HEK293 (cell line): ENCODE data around the gene PCA3.

Experiments
- CTCF ChIA-PET: fragments of 350-600 bp; formaldehyde crosslinking; extraction: SDS; loops from one replicate; lab custom pipeline; 2021; ENCODE audit warnings: antibody characterized with exemption; lab: Yijun Ruan, JAX
- POLR2A ChIA-PET: fragments of 300-600 bp; formaldehyde crosslinking; extraction: SDS; loops from one replicate; lab custom pipeline; 2020; ENCODE audit warnings: antibody characterized with exemption, inconsistent platforms; lab: Yijun Ruan, JAX
- H3K27ac ChIP-seq: fragments of 200-500 bp; sonication (Bioruptor generic); 2 replicates; pipeline ENCODE4 v1.5.1; 2014; ENCODE audit warnings: low read depth, low read length, control low read depth, inconsistent platforms; ENCODE audit errors: extremely low read depth
- H3K36me3 ChIP-seq, 2 experiments: fragments of 200-500 bp in 1 of 2; sonication (Bioruptor generic) in 1 of 2; 1 replicate in 1 of 2; 2 replicates in 1 of 2; pipeline ENCODE4 v1.5.1; 2014 to 2017; ENCODE audit warnings: inconsistent platforms in 2 of 2, low read length in 2 of 2; ENCODE audit not compliant: control insufficient read depth in 2 of 2, insufficient read depth in 1 of 2
- H3K4me1 ChIP-seq: fragments of 200-500 bp; sonication (Bioruptor generic); 2 replicates; pipeline ENCODE4 v1.5.1; 2014; ENCODE audit warnings: mild to moderate bottlenecking, low read length, inconsistent platforms; ENCODE audit not compliant: control insufficient read depth, insufficient read depth
- H3K4me3 ChIP-seq: 2 replicates; pipeline ENCODE4 v1.5.1; 2011; ENCODE audit warnings: low read depth, mild to moderate bottlenecking, control low read depth, low read length, moderate library complexity
- H3K9me3 ChIP-seq: fragments of 200-500 bp; sonication (Bioruptor generic); 2 replicates; pipeline ENCODE4 v1.5.1; 2014; ENCODE audit warnings: low read depth, low read length, inconsistent platforms; ENCODE audit not compliant: control insufficient read depth, insufficient read depth
- BCL11B ChIP-seq: fragments of 450-650 bp; formaldehyde crosslinking; IDR thresholded peaks from 2 replicates; pipeline ENCODE4 v1.5.1; 2016; ENCODE audit warnings: low read depth, missing biosample characterization, missing genetic modification characterization
- HOXA7 ChIP-seq: sonication (generic); formaldehyde crosslinking; IDR thresholded peaks from 2 replicates; pipeline ENCODE4 v1.8.1; 2022; ENCODE audit warnings: missing genetic modification reagents, borderline replicate concordance
- HOXD13 ChIP-seq: sonication (generic); formaldehyde crosslinking; IDR thresholded peaks from 2 replicates; pipeline ENCODE4 v1.8.0; 2022; ENCODE audit warnings: missing genetic modification reagents, borderline replicate concordance
- KLF9 ChIP-seq: fragments of 450-650 bp; formaldehyde crosslinking; IDR thresholded peaks from 2 replicates; pipeline ENCODE4 v1.5.1; 2016; ENCODE audit warnings: missing biosample characterization, missing genetic modification characterization, low read depth
- MZF1 ChIP-seq: fragments of 450-650 bp; formaldehyde crosslinking; IDR thresholded peaks from 2 replicates; pipeline ENCODE4 v1.5.1; 2017; ENCODE audit warnings: missing biosample characterization, missing genetic modification characterization, borderline replicate concordance
- OVOL3 ChIP-seq: fragments of 450-650 bp; formaldehyde crosslinking; IDR thresholded peaks from 2 replicates; pipeline ENCODE4 v1.5.1; 2016; ENCODE audit warnings: missing biosample characterization, missing genetic modification characterization
- SCRT2 ChIP-seq: fragments of 450-650 bp; formaldehyde crosslinking; IDR thresholded peaks from 2 replicates; pipeline ENCODE4 v1.5.1; 2016; ENCODE audit warnings: missing biosample characterization, missing genetic modification characterization
- ZBTB21 ChIP-seq: fragments of 450-650 bp; formaldehyde crosslinking; IDR thresholded peaks from 2 replicates; pipeline ENCODE4 v1.5.1; 2017; ENCODE audit warnings: missing biosample characterization, missing genetic modification characterization
- ZBTB49 ChIP-seq: fragments of 450-650 bp; formaldehyde crosslinking; IDR thresholded peaks from 2 replicates; pipeline ENCODE4 v1.5.1; 2016; ENCODE audit warnings: missing biosample characterization, missing genetic modification characterization, low read depth
- ZBTB8A ChIP-seq: fragments of 450-650 bp; formaldehyde crosslinking; IDR thresholded peaks from 2 replicates; pipeline ENCODE4 v1.5.1; 2016; ENCODE audit warnings: missing biosample characterization, missing genetic modification characterization
- ZFP69B ChIP-seq: fragments of 450-650 bp; formaldehyde crosslinking; IDR thresholded peaks from 2 replicates; pipeline ENCODE4 v1.5.1; 2016; ENCODE audit warnings: missing biosample characterization, missing genetic modification characterization
- ZNF398 ChIP-seq: fragments of 450-650 bp; formaldehyde crosslinking; IDR thresholded peaks from 2 replicates; pipeline ENCODE4 v1.5.1; 2017; ENCODE audit warnings: missing biosample characterization, missing genetic modification characterization
- ZNF530 ChIP-seq: fragments of 450-650 bp; formaldehyde crosslinking; IDR thresholded peaks from 2 replicates; pipeline ENCODE4 v1.5.1; 2016; ENCODE audit warnings: low read depth, missing biosample characterization, missing genetic modification characterization
- ZNF580 ChIP-seq: fragments of 450-650 bp; formaldehyde crosslinking; IDR thresholded peaks from 2 replicates; pipeline ENCODE4 v1.5.1; 2016; ENCODE audit warnings: missing biosample characterization, missing genetic modification characterization
- ZNF585B ChIP-seq: fragments of 450-650 bp; formaldehyde crosslinking; IDR thresholded peaks from 2 replicates; pipeline ENCODE4 v1.5.1; 2016; ENCODE audit warnings: missing biosample characterization, missing genetic modification characterization
- ZNF610 ChIP-seq: fragments of 450-650 bp; formaldehyde crosslinking; IDR thresholded peaks from 2 replicates; pipeline ENCODE4 v1.5.1; 2016; ENCODE audit warnings: missing biosample characterization, missing genetic modification characterization, borderline replicate concordance
- ZNF792 ChIP-seq: fragments of 450-650 bp; formaldehyde crosslinking; IDR thresholded peaks from 2 replicates; pipeline ENCODE4 v1.5.1; 2016; ENCODE audit warnings: missing biosample characterization, missing genetic modification characterization
- ZSCAN23 ChIP-seq: fragments of 450-650 bp; formaldehyde crosslinking; IDR thresholded peaks from 2 replicates; pipeline ENCODE4 v1.5.1; 2016; ENCODE audit warnings: missing biosample characterization, missing genetic modification characterization

Gene PCA3

GRCh38 chr9:76800901-76801300 lies 36.7 kb downstream of the PCA3 start (continued):
- no peak for TF ChIP-seq HOXD13 (CRISPR knock-in tag)

GRCh38 chr9:76803083-76803482 lies 38.8 kb downstream of the PCA3 start:
- CTCF ChIA-PET, result interaction anchor here (1.0 to 1.4 kb wide), 2 partner anchors 8 to 364 kb away, joined by 4 to 8 read pairs; no protein-coding TSS in a partner anchor
- no peak overlapping the region for H3K27ac ChIP-seq

GRCh38 chr9:76803762-76804161 lies 39.5 kb downstream of the PCA3 start:
- CTCF ChIA-PET, result interaction anchor here (0.6 to 0.7 kb wide), 2 partner anchors 23 to 76 kb away, joined by 3 to 4 read pairs; no protein-coding TSS in a partner anchor
- TF ChIP-seq ZBTB49 (tag by site-specific recombination) (no peak), MZF1 (tag by site-specific recombination) (no peak), ZNF610 (no peak), ZNF585B (tag by site-specific recombination) (no peak), ZNF530 (tag by site-specific recombination) (no peak), ZSCAN23 (tag by site-specific recombination) (no peak), ZBTB21 (tag by site-specific recombination) (no peak), KLF9 (tag by site-specific recombination) (no peak), OVOL3 (tag by site-specific recombination) (no peak), HOXA7 (CRISPR knock-in tag) (no peak)
- no peaks in the 10 kb centered on the region for H3K4me1 ChIP-seq
- H3K27ac ChIP-seq, result no peak overlapping the region
- no peaks in the 10 kb centered on the region for H3K9me3 ChIP-seq
- no peaks in the 10 kb centered on the region for H3K36me3 ChIP-seq
- POLR2A ChIA-PET, result no interaction called here
- H3K4me3 ChIP-seq, result no peak overlapping the region

More at GRCh38 chr9:76803083-76803482, 38.8 kb downstream of the PCA3 start:
- Histone ChIP-seq H3K36me3 (no peaks in the 10 kb centered on the region), H3K4me3 (no peak overlapping the region), H3K9me3 (no peaks in the 10 kb centered on the region), H3K4me1 (no peaks in the 10 kb centered on the region)
- TF ChIP-seq ZNF398 (no peak), SCRT2 (tag by site-specific recombination) (no peak), OVOL3 (tag by site-specific recombination) (no peak), ZNF792 (no peak), BCL11B (tag by site-specific recombination) (no peak), ZFP69B (tag by site-specific recombination) (no peak), ZBTB8A (tag by site-specific recombination) (no peak), ZNF580 (tag by site-specific recombination) (no peak)
- POLR2A ChIA-PET, result no interaction called here
